ENCODE data around the gene ZNF768.
"Not testable (repeated sequence)": the region's sequence is repeated elsewhere in the genome, so short reads cannot be mapped to it uniquely, and the experiment has no call there.

The ZNF768 gene

DNA sequence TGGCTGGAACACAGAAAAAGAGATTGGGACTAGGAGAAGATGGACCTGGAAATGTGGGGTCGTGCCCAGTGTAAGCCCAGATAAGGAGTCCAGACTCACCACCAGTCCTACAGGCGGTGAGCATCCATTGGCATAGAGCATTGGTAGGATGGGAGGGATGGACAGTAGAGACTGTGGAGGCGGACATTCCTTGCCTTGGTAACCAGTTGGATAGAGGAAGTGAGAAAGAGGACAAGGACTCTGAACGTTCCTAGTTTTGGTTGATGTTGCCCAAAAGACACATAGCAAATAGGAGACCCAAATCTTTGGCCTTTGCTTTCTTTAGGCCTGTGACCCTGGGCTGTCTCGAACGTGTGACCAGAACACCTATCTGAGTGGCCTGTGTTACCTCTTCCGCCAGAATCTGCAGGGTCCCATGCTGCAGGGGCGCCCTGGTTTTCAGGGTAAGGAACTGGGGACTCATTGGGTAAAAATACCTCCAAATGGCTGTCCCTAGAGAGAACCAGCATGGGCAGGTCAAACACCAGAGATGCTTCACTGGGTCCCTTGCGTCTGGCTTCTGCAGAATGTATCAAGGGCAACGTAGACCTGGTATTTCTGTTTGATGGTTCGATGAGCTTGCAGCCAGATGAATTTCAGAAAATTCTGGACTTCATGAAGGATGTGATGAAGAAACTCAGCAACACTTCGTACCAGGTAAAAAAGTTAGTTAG lies 47.4 kb downstream of the ZNF768 start:
- DNase-seq (no peak), ATAC-seq (no peak)
- Mint-ChIP-seq H3K27me3 (no peaks in the 10 kb centered on the region), H3K27ac (peak overlapping the region in 1 of 2 donors; percentile 88), H3K9me3 (no peaks in the 10 kb centered on the region), H3K4me3 (peak overlapping the region; percentile 13 to 20), H3K4me1 (peaks cover 79% of the 10 kb centered on the region)

DNA sequence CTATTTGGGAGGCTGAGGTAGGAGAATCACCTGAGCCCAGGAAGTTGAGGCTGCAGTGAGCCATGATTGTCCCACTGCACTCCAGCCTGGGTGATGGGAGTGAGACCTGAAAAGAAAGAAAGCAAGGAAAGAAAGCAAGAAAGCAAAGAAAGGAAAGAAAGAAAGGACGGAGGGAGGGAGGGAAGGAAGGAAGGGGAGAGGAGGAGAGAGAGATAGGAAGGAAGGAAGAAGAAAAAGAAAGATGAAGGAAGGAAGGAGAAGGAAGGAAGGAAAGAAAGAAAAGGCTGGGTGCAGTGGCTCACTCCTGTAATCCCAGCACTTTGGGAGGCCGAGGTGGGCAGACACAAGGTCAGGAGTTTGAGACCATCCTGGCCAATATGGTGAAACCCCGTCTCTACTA lies 48.6 kb downstream of the ZNF768 start:
- H3K9me3 Mint-ChIP-seq, ATAC-seq, DNase-seq, H3K27me3 Mint-ChIP-seq: not testable (repeated sequence)
- peak overlapping the region; percentile 20 to 76 for H3K27ac Mint-ChIP-seq
- peaks cover 70% of the 10 kb centered on the region for H3K4me1 Mint-ChIP-seq
- peak overlapping the region; percentile 60 to 66 for H3K4me3 Mint-ChIP-seq

DNA sequence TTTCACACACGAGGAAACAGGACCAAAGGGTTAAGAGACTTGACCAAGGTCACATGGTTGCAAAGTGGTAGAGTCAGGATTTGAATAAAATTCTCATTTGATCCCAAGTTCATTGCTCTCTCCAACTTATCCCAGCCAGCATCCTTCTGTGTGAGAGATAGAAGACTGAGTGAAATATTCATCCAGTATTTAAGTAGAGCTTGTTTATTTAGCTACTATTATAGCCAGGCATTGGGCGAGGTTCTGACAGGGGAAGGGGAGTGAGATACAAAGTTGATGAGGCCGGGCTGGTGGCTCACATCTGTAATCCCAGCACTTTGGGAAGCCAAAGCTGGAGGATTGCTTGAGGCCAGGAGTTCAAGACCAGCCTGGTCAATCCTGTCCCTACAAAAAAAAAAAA lies 49.4 kb downstream of the ZNF768 start:
- H3K27ac Mint-ChIP-seq: peak overlapping the region; percentile 19 to 52
- H3K4me1 Mint-ChIP-seq: peaks cover 68% of the 10 kb centered on the region
- DNase-seq (no peak), ATAC-seq (no peak)
- no peaks in the 10 kb centered on the region for H3K9me3 Mint-ChIP-seq
- H3K27me3 Mint-ChIP-seq: no peaks in the 10 kb centered on the region
- H3K4me3 Mint-ChIP-seq: peak overlapping the region; percentile 26 to 60

DNA sequence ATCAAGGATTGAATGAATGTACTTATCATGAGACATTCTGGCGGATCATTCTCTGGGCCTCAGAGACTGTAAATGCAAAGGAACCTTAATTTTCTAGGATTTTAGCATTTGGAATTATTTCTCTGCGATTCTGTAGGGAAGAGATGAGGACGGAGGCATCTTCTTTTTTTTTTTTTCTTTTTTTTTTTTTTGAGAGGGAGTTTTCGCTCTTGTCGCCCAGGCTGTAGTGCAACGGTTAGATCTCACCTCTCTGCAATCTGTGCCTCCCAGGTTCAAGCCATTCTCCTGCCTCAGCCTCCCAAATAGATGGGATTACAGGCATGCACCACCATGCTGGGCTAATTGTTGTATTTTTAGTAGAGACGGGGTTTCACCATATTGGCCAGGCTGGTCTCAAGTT lies 51.7 kb downstream of the ZNF768 start:
- DNase-seq: no peak
- H3K27ac Mint-ChIP-seq: peak overlapping the region in 1 of 2 donors; percentile 87
- no peaks in the 10 kb centered on the region for H3K9me3 Mint-ChIP-seq
- H3K27me3 Mint-ChIP-seq: no peaks in the 10 kb centered on the region
- H3K4me1 Mint-ChIP-seq: peaks cover 69% of the 10 kb centered on the region
- no peak for ATAC-seq
- H3K4me3 Mint-ChIP-seq: peak overlapping the region; percentile 98 to 100

DNA sequence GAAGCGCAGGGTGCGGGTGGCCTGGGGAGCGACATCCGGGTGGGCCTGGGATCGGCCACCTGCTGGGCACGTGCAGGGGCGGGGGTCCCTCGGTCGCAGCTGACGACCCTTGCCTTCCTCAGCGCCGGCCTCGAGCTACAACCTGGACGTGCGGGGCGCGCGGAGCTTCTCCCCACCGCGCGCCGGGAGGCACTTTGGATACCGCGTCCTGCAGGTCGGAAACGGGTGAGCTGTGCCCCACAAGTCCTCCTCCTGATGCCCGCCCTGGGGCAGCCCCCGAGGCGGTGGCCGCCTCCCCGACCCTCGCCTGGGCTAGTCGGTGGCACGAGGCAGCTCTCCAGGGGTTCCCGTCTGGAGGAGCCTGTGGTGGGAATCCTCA lies 52.3 kb downstream of the ZNF768 start:
- Mint-ChIP-seq H3K4me1 (peaks cover 72% of the 10 kb centered on the region), H3K27ac (peak overlapping the region in 1 of 2 donors; percentile 87), H3K4me3 (peak overlapping the region; percentile 98 to 100), H3K9me3 (no peaks in the 10 kb centered on the region), H3K27me3 (no peaks in the 10 kb centered on the region)
- ATAC-seq: no peak
- no peak for DNase-seq
